A549 (cell line): Measurements from ENCODE around the gene MLH3. TPM values are rescaled to one million over a fixed set of nuclear protein-coding genes. Genes with fewer than 3 reads are reported as not detected.

Experiments used
- ATAC-seq, 2 experiments: fragments of 200-7000 bp in 1 of 2; fragments of >200 bp in 1 of 2; cut with Nextera tagmentation in 1 of 2; cut with Tn5 transposase in 1 of 2; 3 replicates each; pipeline versions ENCODE4 v1.8.0 to v1.9.1; 2018 to 2020; ENCODE audit warnings: mild to moderate bottlenecking in 1 of 2, moderate library complexity in 1 of 2
- CTCF ChIA-PET: fragments of 300-600 bp; sonication (Branson Sonifier 250); formaldehyde crosslinking; extraction: SDS; loops from one replicate; lab custom pipeline; 2021; ENCODE audit warnings: antibody characterized with exemption, inconsistent platforms; lab: Yijun Ruan, JAX
- POLR2A ChIA-PET: fragments of 350-600 bp; formaldehyde crosslinking; extraction: SDS; loops from one replicate; lab custom pipeline; 2021; ENCODE audit warnings: antibody characterized with exemption, inconsistent platforms; lab: Yijun Ruan, JAX
- DNase-seq, 2 experiments: peaks; one replicate each; pipeline versions ENCODE4 v3.0.0 to v3.0.0-alpha.2; 2011 to 2016; ENCODE audit warnings: low read depth in 1 of 2, low spot score in 1 of 2
- FAIRE-seq: peaks from 2 replicates; lab custom pipeline; 2011; peaks lifted over from hg19 to GRCh38; lab: Jason Lieb, UNC
- H3K27ac ChIP-seq, 2 experiments: fragments of >200 bp; sonication (Bioruptor Twin); formaldehyde crosslinking; 3 replicates each; pipeline ENCODE4 v1.5.1; 2016 to 2017
- H3K4me1 ChIP-seq: fragments of >200 bp; sonication (Bioruptor Twin); formaldehyde crosslinking; 3 replicates; pipeline ENCODE4 v1.6.1; 2016
- H3K4me2 ChIP-seq: fragments of >200 bp; sonication (Bioruptor Twin); formaldehyde crosslinking; 3 replicates; pipeline ENCODE4 v1.6.1; 2016
- H3K4me3 ChIP-seq: fragments of >200 bp; sonication (Bioruptor Twin); formaldehyde crosslinking; 3 replicates; pipeline ENCODE4 v1.5.1; 2016
- H3K9me3 ChIP-seq: fragments of >200 bp; sonication (Bioruptor Twin); formaldehyde crosslinking; 3 replicates; pipeline ENCODE4 v1.6.1; 2016
- CHD2 ChIP-seq: fragments of 150-350 bp; IDR thresholded peaks from 2 replicates; pipeline ENCODE4 v1.6.1; 2014; ENCODE audit warnings: low read length; ENCODE audit not compliant: partially characterized antibody
- CHD4 ChIP-seq: fragments of 200-600 bp; sonication (generic); IDR thresholded peaks from 2 replicates; pipeline ENCODE4 v1.6.1; 2016; ENCODE audit warnings: antibody characterized with exemption, mild to moderate bottlenecking, borderline replicate concordance
- EHF ChIP-seq: fragments of 250-450 bp; sonication (Bioruptor Pico); IDR thresholded peaks from 2 replicates; pipeline ENCODE4 v1.5.0; 2020; ENCODE audit warnings: mild to moderate bottlenecking
- EP300 ChIP-seq, 2 experiments: fragments of >200 bp; sonication (Bioruptor Twin); formaldehyde crosslinking; IDR thresholded peaks; 2 replicates in 1 of 2; 3 replicates in 1 of 2; pipeline ENCODE4 v1.6.1; 2016 to 2017
- FOSL2 ChIP-seq, 2 experiments: fragments of 450-650 bp in 1 of 2; fragments of >200 bp in 1 of 2; sonication (Bioruptor Twin) in 1 of 2; formaldehyde crosslinking; IDR thresholded peaks; 2 replicates each; pipeline versions ENCODE4 v1.5.0 to v1.6.1; 2016 to 2020; ENCODE audit warnings: mild to moderate bottlenecking in 1 of 2, moderate library complexity in 1 of 2
- GATA3 ChIP-seq: IDR thresholded peaks from 2 replicates; pipeline ENCODE4 v1.6.1; 2012; ENCODE audit warnings: borderline replicate concordance
- JUNB ChIP-seq: fragments of >200 bp; sonication (Bioruptor Twin); formaldehyde crosslinking; IDR thresholded peaks from 2 replicates; pipeline ENCODE4 v1.6.1; 2016
- KDM1A ChIP-seq: fragments of 200-600 bp; sonication (generic); IDR thresholded peaks from 2 replicates; pipeline ENCODE4 v1.6.1; 2016; ENCODE audit warnings: low read depth, mild to moderate bottlenecking
- KDM5A ChIP-seq: fragments of 200-600 bp; sonication (generic); IDR thresholded peaks from 2 replicates; pipeline ENCODE4 v1.6.1; 2016; ENCODE audit warnings: antibody characterized with exemption, mild to moderate bottlenecking
- MYC ChIP-seq: IDR thresholded peaks from 2 replicates; pipeline ENCODE4 v1.6.1; 2012; ENCODE audit warnings: mild to moderate bottlenecking, inconsistent platforms, low read length, improper control_type of control experiment, borderline replicate concordance
- NFE2L2 ChIP-seq: fragments of 150-350 bp; conservative IDR thresholded peaks from 2 replicates; pipeline ENCODE4 v1.6.1; 2014; ENCODE audit warnings: low read length
- NPAS2 ChIP-seq: fragments of 250-450 bp; sonication (Bioruptor Pico); IDR thresholded peaks from 2 replicates; pipeline ENCODE4 v1.8.0; 2022; ENCODE audit warnings: mild to moderate bottlenecking, moderate library complexity, borderline replicate concordance
- PHF8 ChIP-seq: fragments of 200-600 bp; sonication (generic); IDR thresholded peaks from 2 replicates; pipeline ENCODE4 v1.6.1; 2016; ENCODE audit warnings: low read depth, mild to moderate bottlenecking, antibody characterized with exemption, moderate library complexity, borderline replicate concordance
- POLR2A ChIP-seq: IDR thresholded peaks from 2 replicates; pipeline ENCODE4 v1.6.1; 2012; ENCODE audit warnings: mild to moderate bottlenecking, low read length
- POLR2AphosphoS2 ChIP-seq: conservative IDR thresholded peaks from 2 replicates; pipeline ENCODE4 v1.6.1; 2012; ENCODE audit warnings: low read length, improper control_type of control experiment, inconsistent platforms
- RCOR1 ChIP-seq: fragments of 150-350 bp; IDR thresholded peaks from 2 replicates; pipeline ENCODE4 v1.6.1; 2014; ENCODE audit warnings: antibody characterized with exemption, low read length, low read depth
- RFX5 ChIP-seq: fragments of 450-650 bp; IDR thresholded peaks from 2 replicates; pipeline ENCODE4 v1.7.1; 2014; ENCODE audit warnings: antibody characterized with exemption, mild to moderate bottlenecking, moderate library complexity
- SMC3 ChIP-seq: fragments of >200 bp; sonication (Bioruptor Twin); formaldehyde crosslinking; IDR thresholded peaks from 3 replicates; pipeline ENCODE4 v1.6.1; 2018; ENCODE audit warnings: inconsistent platforms
- TP53 ChIP-seq: fragments of 250-450 bp; sonication (Bioruptor Pico); IDR thresholded peaks from 2 replicates; pipeline ENCODE4 v1.5.0; 2021; ENCODE audit warnings: mild to moderate bottlenecking, moderate library complexity
- ZC3H11A ChIP-seq: fragments of 450-650 bp; IDR thresholded peaks from 2 replicates; pipeline ENCODE4 v1.6.1; 2014; ENCODE audit warnings: antibody characterized with exemption, mild to moderate bottlenecking
- ZFP36 ChIP-seq: fragments of 450-650 bp; IDR thresholded peaks from 2 replicates; pipeline ENCODE4 v1.6.1; 2014; ENCODE audit warnings: borderline replicate concordance; ENCODE audit not compliant: partially characterized antibody
- ZSCAN20 ChIP-seq: fragments of 250-450 bp; sonication (Bioruptor Pico); IDR thresholded peaks from 2 replicates; pipeline ENCODE4 v1.8.0; 2022; ENCODE audit warnings: mild to moderate bottlenecking, moderate library complexity
- WGBS: methylation state at CpG from one replicate; pipeline ENCODE4 v1.1.6; 2017; ENCODE audit errors: missing lambda C conversion rate; 5-methylcytosine and 5-hydroxymethylcytosine counted together
- polyA plus RNA-seq, 4 experiments: library from polyadenylated mRNA; depleted of rRNA in 3 of 4; stranded (reverse); fragments of >200 nt; fragmentation: RNase III in 1 of 4; extraction: RNeasy Plus Mini Kit Qiagen cat#74134 plus additional on column Dnase treatment in 1 of 4; gene quantifications; 2 replicates in 3 of 4; 3 replicates in 1 of 4; pipeline ENCODE4 v1.2.3, GENCODE V29; 2011 to 2017
- TF ChIP-seq, protein P1 (sequence below): fragments of >200 bp; sonication (Bioruptor Twin); formaldehyde crosslinking; IDR thresholded peaks from 3 replicates; pipeline ENCODE4 v1.6.1; 2016
- TF ChIP-seq, protein P2 (sequence below): IDR thresholded peaks from 2 replicates; pipeline ENCODE4 v1.6.1; 2012

Gene MLH3
- polyA plus RNA-seq, 2 of the 4 experiments (the other 2 are of a cell fraction) = 15.2 to 32.3 TPM

DNA sequence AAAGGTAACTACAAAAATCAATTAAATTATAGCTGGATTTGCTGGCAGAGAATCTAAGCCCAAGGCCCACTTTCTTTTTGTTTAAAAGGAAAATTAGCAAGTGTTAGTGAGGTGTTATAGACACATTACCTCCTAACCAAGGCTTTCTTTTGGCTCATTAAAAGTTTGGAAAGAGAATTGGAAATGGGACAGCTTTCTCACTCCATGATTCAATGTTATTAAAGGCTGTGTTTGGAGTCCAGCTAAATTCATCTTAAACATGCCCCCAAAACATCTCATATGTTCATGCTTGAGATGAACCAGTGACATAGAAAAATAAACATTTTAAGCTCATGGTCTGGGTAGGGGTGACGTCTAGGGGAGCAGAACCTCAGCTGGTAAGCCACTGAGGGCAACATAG, 82.5 kb downstream of the MLH3 start:
- no peak for TF ChIP-seq ZC3H11A
- no peak for TF ChIP-seq RCOR1
- no peak for TF ChIP-seq ZSCAN20 (CRISPR knock-in tag)
- no peak for TF ChIP-seq EHF
- TF ChIP-seq TP53 (CRISPR knock-in tag) = no peak
- no peak for TF ChIP-seq MYC
- no peak for TF ChIP-seq RFX5
- TF ChIP-seq PHF8 = no peak
- TF ChIP-seq POLR2AphosphoS2 = no peak
- no peak for TF ChIP-seq NFE2L2
- no peak for TF ChIP-seq FOSL2 (IDR thresholded peaks at IDR 0.05)
- no peak for TF ChIP-seq FOSL2 (CRISPR knock-in tag; IDR thresholded peaks at IDR 0.05)
- TF ChIP-seq CHD2 = no peak
- no peak for FAIRE-seq
- POLR2A ChIA-PET = no interaction called here
- no peak overlapping the region for H3K4me2 ChIP-seq
- no peak overlapping the region for H3K27ac ChIP-seq
- 14% methylated on average over 1 of the region's 1 CpG for WGBS
- no peaks in the 10 kb centered on the region for H3K9me3 ChIP-seq
- no peak for ATAC-seq
- H3K4me1 ChIP-seq = peaks cover 5% of the 10 kb centered on the region; the same call in 1 of the 3 replicates
- no peak overlapping the region for H3K4me3 ChIP-seq
- DNase-seq = no peak
- CTCF ChIA-PET = interaction anchor here (0.6 to 2.0 kb wide), 6 partner anchors 9 to 119 kb away, joined by 3 to 10 read pairs (median 4); no protein-coding TSS in a partner anchor

DNA sequence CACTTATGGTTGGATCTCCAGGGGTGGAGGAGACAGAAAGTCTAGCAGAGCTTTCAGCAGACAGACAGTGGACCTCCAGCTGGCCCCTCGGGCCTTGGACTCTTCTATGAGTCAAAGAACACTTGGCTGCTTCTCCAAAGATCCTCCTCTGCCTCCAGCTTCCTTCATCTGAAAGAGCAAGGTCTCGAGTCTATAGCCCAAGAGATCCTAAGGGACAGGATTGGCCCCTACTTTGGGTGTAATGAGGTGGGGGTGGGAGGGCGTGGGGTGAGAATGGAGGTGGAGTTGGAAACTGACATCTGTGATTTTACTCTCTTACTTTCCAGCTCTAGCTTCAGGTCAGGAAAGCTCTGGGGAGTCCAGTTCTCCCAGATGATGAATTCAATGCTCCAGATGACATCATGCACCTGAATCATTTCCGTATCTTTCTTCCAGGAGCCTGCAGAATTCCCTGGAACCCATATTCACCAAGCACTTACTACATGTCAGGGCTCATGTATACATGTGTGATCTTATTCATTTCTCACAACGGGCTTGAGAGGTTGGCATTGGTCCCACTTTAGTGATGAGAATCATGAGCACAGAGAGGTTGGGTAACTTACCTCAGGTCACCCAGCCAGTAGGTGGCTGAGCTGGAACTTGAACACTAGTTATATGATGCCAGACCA, 85.6 kb downstream of the MLH3 start:
- FAIRE-seq = no peak
- WGBS = 56% methylated on average over 5 of the region's 5 CpGs

DNA sequence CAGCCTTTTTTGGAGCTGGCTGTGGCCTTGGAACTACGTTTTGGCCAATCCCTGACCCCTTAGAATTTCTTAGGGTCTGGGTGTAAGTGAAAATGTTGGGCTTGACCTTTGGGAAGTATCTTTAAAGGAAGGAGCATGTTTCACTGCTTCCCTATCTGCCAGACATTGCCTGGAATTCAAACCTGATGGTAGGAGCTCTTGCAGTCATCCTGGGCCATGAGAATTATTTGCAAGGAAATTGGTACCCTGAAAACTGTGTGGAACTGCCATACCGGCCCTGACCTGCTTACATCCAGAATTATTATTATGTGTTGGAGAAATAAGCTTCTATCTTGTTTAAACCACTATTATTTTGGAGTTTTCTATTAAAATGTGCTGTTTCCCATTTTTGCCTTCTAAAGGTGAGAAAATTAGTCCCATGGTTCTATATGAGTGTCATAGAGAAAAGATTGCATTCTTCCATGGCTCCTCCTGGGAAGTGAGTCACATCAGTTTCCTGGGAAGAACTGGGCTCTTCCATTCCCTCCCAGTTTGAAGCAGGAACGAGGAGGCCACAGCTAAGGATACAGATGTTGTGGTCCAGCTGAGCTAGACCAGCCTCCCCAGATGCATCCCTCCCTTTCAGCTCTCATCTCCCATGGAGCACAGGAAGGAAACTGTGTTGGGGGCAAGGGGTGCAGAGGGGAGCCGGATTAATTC, 86.3 kb downstream of the MLH3 start:
- no peak overlapping the region for H3K4me2 ChIP-seq
- no peak for ATAC-seq
- TF ChIP-seq, protein P1, sequence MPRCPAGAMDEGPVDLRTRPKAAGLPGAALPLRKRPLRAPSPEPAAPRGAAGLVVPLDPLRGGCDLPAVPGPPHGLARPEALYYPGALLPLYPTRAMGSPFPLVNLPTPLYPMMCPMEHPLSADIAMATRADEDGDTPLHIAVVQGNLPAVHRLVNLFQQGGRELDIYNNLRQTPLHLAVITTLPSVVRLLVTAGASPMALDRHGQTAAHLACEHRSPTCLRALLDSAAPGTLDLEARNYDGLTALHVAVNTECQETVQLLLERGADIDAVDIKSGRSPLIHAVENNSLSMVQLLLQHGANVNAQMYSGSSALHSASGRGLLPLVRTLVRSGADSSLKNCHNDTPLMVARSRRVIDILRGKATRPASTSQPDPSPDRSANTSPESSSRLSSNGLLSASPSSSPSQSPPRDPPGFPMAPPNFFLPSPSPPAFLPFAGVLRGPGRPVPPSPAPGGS = no peak
- TF ChIP-seq MYC = no peak
- no peak for TF ChIP-seq KDM1A
- no peak for TF ChIP-seq ZC3H11A
- TF ChIP-seq SMC3 = no peak
- no peak for TF ChIP-seq CHD2
- no peak for TF ChIP-seq NPAS2
- TF ChIP-seq, protein P2, sequence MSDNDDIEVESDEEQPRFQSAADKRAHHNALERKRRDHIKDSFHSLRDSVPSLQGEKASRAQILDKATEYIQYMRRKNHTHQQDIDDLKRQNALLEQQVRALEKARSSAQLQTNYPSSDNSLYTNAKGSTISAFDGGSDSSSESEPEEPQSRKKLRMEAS = no peak
- TF ChIP-seq POLR2A = no peak
- TF ChIP-seq GATA3 = no peak
- no peak for TF ChIP-seq NFE2L2
- TF ChIP-seq CHD4 = no peak
- TF ChIP-seq ZFP36 = no peak
- TF ChIP-seq JUNB = no peak
- TF ChIP-seq RCOR1 = no peak
- TF ChIP-seq EHF = no peak
- TF ChIP-seq, all 56 proteins: peak for 0
- H3K4me3 ChIP-seq = no peak overlapping the region
- no peak for FAIRE-seq
- H3K27ac ChIP-seq = 0 out of 6 replicates have a peak overlapping the region, but pooled peaks of 1 of the 2 experiments have one; percentile 36
- CTCF ChIA-PET = interaction anchor here (1.0 to 2.1 kb wide), 6 partner anchors 11 to 124 kb away, joined by 3 to 14 read pairs (median 3); no protein-coding TSS in a partner anchor
- WGBS = 42% methylated on average over 4 of the region's 4 CpGs
- DNase-seq = no peak
- H3K9me3 ChIP-seq = no peaks in the 10 kb centered on the region
- H3K4me1 ChIP-seq = peaks cover 5% of the 10 kb centered on the region; the same call in 1 of the 3 replicates
- POLR2A ChIA-PET = no interaction called here

More for the DNA sequence above, 85.6 kb downstream of the MLH3 start:
- no peaks in the 10 kb centered on the region for H3K9me3 ChIP-seq
- CTCF ChIA-PET = interaction anchor here (1.0 to 2.1 kb wide), 4 partner anchors 11 to 123 kb away, joined by 3 to 14 read pairs (median 4); no protein-coding TSS in a partner anchor
- ATAC-seq (no peak), DNase-seq (no peak)
- H3K4me3 ChIP-seq = no peak overlapping the region
- H3K27ac ChIP-seq = 0 out of 6 replicates have a peak overlapping the region, but pooled peaks of 1 of the 2 experiments have one; percentile 36
- peaks cover 5% of the 10 kb centered on the region; the same call in 1 of the 3 replicates for H3K4me1 ChIP-seq
- TF ChIP-seq EP300 (IDR thresholded peaks at IDR 0.05) (no peak), ZC3H11A (no peak), KDM5A (no peak), KDM1A (0 out of 2 replicates have a peak, but pooled peaks have one; percentile 18)
- POLR2A ChIA-PET = no interaction called here
- no peak overlapping the region for H3K4me2 ChIP-seq
